Retina (tissue), 1 donor: ENCODE measurements around the gene ZNRF1.
"Not testable (repeated sequence)": the region's sequence is repeated elsewhere in the genome, so short reads cannot be mapped to it uniquely, and the experiment has no call there.

Source experiments
- DNase-seq: peaks from one replicate; pipeline ENCODE4 v3.0.0-alpha.2; 2016

The ZNRF1 gene

GRCh38 chr16:75080205-75081029 lies 81.6 kb downstream of the ZNRF1 start:
- DNase-seq: no peak

- no peak for DNase-seq
These were observed 82.5 kb downstream of the ZNRF1 start for GRCh38 chr16:75081179-75081859.

GRCh38 chr16:75083813-75084212 lies 85.0 kb downstream of the ZNRF1 start:
- no peak for DNase-seq

- DNase-seq: no peak
These were observed 86.7 kb downstream of the ZNRF1 start for GRCh38 chr16:75085556-75085955.

GRCh38 chr16:75086281-75086680 lies 87.5 kb downstream of the ZNRF1 start:
- DNase-seq: no peak

- no peak for DNase-seq
These were observed 88.0 kb downstream of the ZNRF1 start for GRCh38 chr16:75086688-75087374.

GRCh38 chr16:75087375-75087979 lies 88.7 kb downstream of the ZNRF1 start:
- no peak for DNase-seq

- DNase-seq: no peak
These were observed 89.4 kb downstream of the ZNRF1 start for GRCh38 chr16:75088216-75088615.

GRCh38 chr16:75088934-75089333 lies 90.1 kb downstream of the ZNRF1 start:
- DNase-seq: no peak

GRCh38 chr16:75089486-75090202 lies 90.8 kb downstream of the ZNRF1 start:
- no peak for DNase-seq

GRCh38 chr16:75090899-75091298 lies 92.1 kb downstream of the ZNRF1 start:
- not testable (repeated sequence) for DNase-seq

GRCh38 chr16:75091619-75092018 lies 92.8 kb downstream of the ZNRF1 start:
- DNase-seq: not testable (repeated sequence)

- no peak for DNase-seq
These were observed 94.0 kb downstream of the ZNRF1 start for GRCh38 chr16:75092777-75093176.

- DNase-seq: no peak
These were observed 95.0 kb downstream of the ZNRF1 start for GRCh38 chr16:75093598-75094540.

- no peak for DNase-seq
These were observed 96.4 kb downstream of the ZNRF1 start for GRCh38 chr16:75095204-75095621.

GRCh38 chr16:75096656-75097055 lies 97.8 kb downstream of the ZNRF1 start:
- DNase-seq: no peak

- no peak for DNase-seq
These were observed 98.5 kb downstream of the ZNRF1 start for GRCh38 chr16:75097191-75097761.

- no peak for DNase-seq
These were observed 99.4 kb downstream of the ZNRF1 start for GRCh38 chr16:75097941-75098901.

GRCh38 chr16:75099075-75099667 lies 100.3 kb downstream of the ZNRF1 start:
- no peak for DNase-seq
